NT2/D1 (cell line): ENCODE data around the gene HERC6.

Source experiments
- SUZ12 ChIP-seq: IDR thresholded peaks from 2 replicates; pipeline ENCODE4 v1.6.1; 2011; ENCODE audit not compliant: insufficient read length, insufficient read depth; ENCODE audit errors: extremely low read depth
- YY1 ChIP-seq: IDR thresholded peaks from 2 replicates; pipeline ENCODE4 v1.6.1; 2011; ENCODE audit not compliant: insufficient read length, insufficient read depth
- ZNF274 ChIP-seq: IDR thresholded peaks from 2 replicates; pipeline ENCODE4 v1.6.1; 2011; ENCODE audit warnings: mild to moderate bottlenecking, low read depth, low read length

GRCh38 chr4:88378691-88379559, at the start of gene HERC6:
- TF ChIP-seq ZNF274 (no peak), SUZ12 (no peak), YY1 (no peak)
